ENCODE measurements around the gene DGKB.

- TF ChIP-seq YY1 (IDR thresholded peaks at IDR 0.05; ENCODE audit: low read depth) (no peak), TEAD4 (IDR thresholded peaks at IDR 0.05) (no peak), RAD21 (IDR thresholded peaks at IDR 0.05; ENCODE audit: low read depth) (no peak), CREB1 (IDR thresholded peaks at IDR 0.05; ENCODE audit: low read depth) (no peak), TAF1 (IDR thresholded peaks at IDR 0.05; ENCODE audit: low read depth) (no peak), CEBPB (IDR thresholded peaks at IDR 0.05) (no peak), REST (IDR thresholded peaks at IDR 0.05; ENCODE audit: low read depth) (no peak)
These were observed 212.1 kb downstream of the DGKB start for GRCh38 chr7:14690486-14690885.

Measured in Ishikawa (cell line).